Small intestine (tissue), 7 donors: ENCODE measurements around the gene SPRR3. TPM values are rescaled to one million over a fixed set of nuclear protein-coding genes. Genes with fewer than 3 reads are reported as not detected.

Experiments
- DNase-seq, 2 donors: peaks; one replicate each; pipeline versions ENCODE4 v3.0.0 to v3.0.0-alpha.2; 2013
- FAIRE-seq: peaks from 2 replicates; lab custom pipeline; 2012; peaks lifted over from hg19 to GRCh38; lab: Jason Lieb, UNC
- H3K27ac ChIP-seq, 3 donors: one replicate each; pipeline ENCODE4 v1.5.1; 2013; ENCODE audit warnings: low read length in 2 of 3, mild to moderate bottlenecking in 2 of 3, control low read depth in 1 of 3, inconsistent platforms in 1 of 3, low read depth in 1 of 3, moderate library complexity in 1 of 3
- H3K27me3 ChIP-seq, 3 donors: one replicate each; pipeline ENCODE4 v1.6.1; 2013; ENCODE audit warnings: low read length in 3 of 3, inconsistent platforms in 1 of 3; ENCODE audit not compliant: control insufficient read depth in 3 of 3, insufficient read depth in 3 of 3
- H3K36me3 ChIP-seq, 3 donors: one replicate each; pipeline ENCODE4 v1.6.1; 2013; ENCODE audit warnings: low read length in 3 of 3, inconsistent platforms in 1 of 3, low read depth in 1 of 3, mild to moderate bottlenecking in 1 of 3, moderate library complexity in 1 of 3; ENCODE audit not compliant: control insufficient read depth in 3 of 3, insufficient read depth in 2 of 3
- H3K4me1 ChIP-seq, 3 donors: one replicate each; pipeline ENCODE4 v1.6.1; 2013; ENCODE audit warnings: low read length in 2 of 3, inconsistent platforms in 1 of 3, low read depth in 1 of 3, mild to moderate bottlenecking in 1 of 3, moderate library complexity in 1 of 3; ENCODE audit not compliant: control insufficient read depth in 3 of 3, insufficient read depth in 2 of 3
- H3K4me3 ChIP-seq, 3 donors: one replicate each; pipeline ENCODE4 v1.5.1; 2013; ENCODE audit warnings: low read length in 3 of 3, control low read depth in 1 of 3, inconsistent platforms in 1 of 3, low read depth in 1 of 3, mild to moderate bottlenecking in 1 of 3, moderate library complexity in 1 of 3
- H3K9me3 ChIP-seq, 2 donors: one replicate each; pipeline ENCODE4 v1.6.1; 2013; ENCODE audit warnings: low read depth in 1 of 2, low read length in 1 of 2; ENCODE audit not compliant: control insufficient read depth in 2 of 2, insufficient read depth in 1 of 2
- WGBS, 3 donors: extraction: QIAGEN DNeasy Blood & Tissue Kit; methylation state at CpG; one replicate each; pipeline ENCODE4 v1.1.7; 2013; 5-methylcytosine and 5-hydroxymethylcytosine counted together
- polyA plus RNA-seq, 4 donors: library from polyadenylated mRNA; stranded (reverse) in 3 of 4; unstranded in 1 of 4; fragments of 200-250 nt in 3 of 4; fragments of 120-200 nt in 1 of 4; gene quantifications; one replicate each; pipeline versions ENCODE4 v1.2.1 to v1.2.3, GENCODE V29; 2013
- donor health status: healthy with polysubstance abuse.
- donor health status: control.
- donor health status: control.
- donor health status: Bipolar disorder and iron deficiency.
- donor health status: healthy.

The SPRR3 gene
- polyA plus RNA-seq, 4 donors = 3.0 to 16.1 (median 10.3) TPM; not detected in 1

GRCh38 chr1:152976688-152977087 is 24.9 kb upstream of the SPRR3 start:
- H3K27ac ChIP-seq = no peak overlapping the region
- H3K27me3 ChIP-seq = no peaks in the 10 kb centered on the region
- FAIRE-seq = no peak
- 59 to 64% (median 60%) methylated on average over 1 of the region's 1 CpG for WGBS, 3 donors
- DNase-seq = no peak
- H3K9me3 ChIP-seq = no peaks in the 10 kb centered on the region
- no peaks in the 10 kb centered on the region for H3K36me3 ChIP-seq
- no peak overlapping the region for H3K4me3 ChIP-seq
- H3K4me1 ChIP-seq = peaks cover 0 to 21% (median 0%) of the 10 kb centered on the region in 3 donors

- H3K27me3 ChIP-seq = peaks cover 0 to 3% (median 0%) of the 10 kb centered on the region in 3 donors
- no peaks in the 10 kb centered on the region for H3K9me3 ChIP-seq
- H3K4me3 ChIP-seq = no peak overlapping the region
- no peaks in the 10 kb centered on the region for H3K36me3 ChIP-seq
- DNase-seq = no peak
- peaks cover 0 to 21% (median 0%) of the 10 kb centered on the region in 3 donors for H3K4me1 ChIP-seq
- no peak overlapping the region for H3K27ac ChIP-seq
- FAIRE-seq = no peak
Measured at GRCh38 chr1:152977614-152978013, 23.9 kb upstream of the SPRR3 start.

- no peak for FAIRE-seq
- Histone ChIP-seq H3K27me3 (peaks cover 0 to 6% (median 4%) of the 10 kb centered on the region in 3 donors), H3K9me3 (no peaks in the 10 kb centered on the region), H3K36me3 (no peaks in the 10 kb centered on the region), H3K27ac (peak overlapping the region in 1 of 3 donors; percentile 60), H3K4me3 (no peak overlapping the region), H3K4me1 (peaks cover 0 to 21% (median 0%) of the 10 kb centered on the region in 3 donors)
- no peak for DNase-seq
- 31 to 69% (median 53%) methylated on average over 1 of the region's 1 CpG for WGBS, 3 donors
Measured at GRCh38 chr1:152980676-152981075, 20.9 kb upstream of the SPRR3 start.

GRCh38 chr1:152981146-152981871 is 20.2 kb upstream of the SPRR3 start:
- Histone ChIP-seq H3K9me3 (no peaks in the 10 kb centered on the region), H3K4me3 (no peak overlapping the region), H3K27me3 (peaks cover 0 to 6% (median 4%) of the 10 kb centered on the region in 3 donors), H3K27ac (peak overlapping the region in 1 of 3 donors; percentile 60), H3K4me1 (peaks cover 0 to 21% (median 0%) of the 10 kb centered on the region in 3 donors), H3K36me3 (no peaks in the 10 kb centered on the region)
- 56 to 74% (median 61%) methylated on average over 6 of the region's 6 CpGs for WGBS, 3 donors
- peak in 1 of 2 donors; percentile 55 for DNase-seq
- no peak for FAIRE-seq

- DNase-seq (no peak), FAIRE-seq (no peak)
- Histone ChIP-seq H3K36me3 (no peaks in the 10 kb centered on the region), H3K27me3 (peaks cover 0 to 6% (median 4%) of the 10 kb centered on the region in 3 donors), H3K9me3 (no peaks in the 10 kb centered on the region), H3K4me1 (peaks cover 0 to 21% (median 0%) of the 10 kb centered on the region in 3 donors), H3K4me3 (no peak overlapping the region), H3K27ac (no peak overlapping the region)
- WGBS, 3 donors = 78 to 89% (median 81%) methylated on average over 4 of the region's 4 CpGs
Measured at GRCh38 chr1:152982076-152982475, 19.5 kb upstream of the SPRR3 start.

- H3K27me3 ChIP-seq = peaks cover 0 to 6% (median 4%) of the 10 kb centered on the region in 3 donors
- H3K4me3 ChIP-seq = no peak overlapping the region
- no peaks in the 10 kb centered on the region for H3K9me3 ChIP-seq
- DNase-seq = no peak
- H3K36me3 ChIP-seq = no peaks in the 10 kb centered on the region
- H3K4me1 ChIP-seq = peaks cover 0 to 21% (median 0%) of the 10 kb centered on the region in 3 donors
- no peak for FAIRE-seq
- no peak overlapping the region for H3K27ac ChIP-seq
Measured at GRCh38 chr1:152983234-152983633, 18.3 kb upstream of the SPRR3 start.

DNA sequence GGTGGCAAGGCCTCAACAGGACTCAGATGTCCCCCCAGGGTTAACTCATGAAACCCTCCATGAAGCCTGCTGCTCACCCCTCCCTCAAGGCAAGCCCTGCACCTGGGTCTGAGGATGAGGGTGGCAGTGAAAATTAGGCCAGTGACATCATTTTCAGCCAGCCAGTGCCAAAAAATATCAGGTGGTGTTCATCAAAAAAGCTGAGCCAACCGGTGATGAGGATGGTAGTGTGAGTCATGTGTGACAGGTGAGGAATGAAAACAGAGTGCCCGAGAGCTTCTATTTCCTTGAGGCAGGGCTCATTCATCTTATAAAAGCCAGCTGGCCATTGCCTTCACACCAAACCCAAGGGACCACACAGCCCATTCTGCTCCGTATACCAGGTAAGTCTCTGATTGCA is 17.8 kb upstream of the SPRR3 start, which contains the start of gene SPRR1A:
TSS of gene SPRR1A (plus strand) at position 339 of the 400 bp plus-strand sequence. CDS start 1,150 bp downstream, outside the sequence.
- 46 to 78% (median 51%) methylated on average over 3 of the region's 3 CpGs for WGBS, 3 donors
- no peak for FAIRE-seq
- Histone ChIP-seq H3K4me3 (no peak within 1 kb of the TSS), H3K9me3 (no peaks in the 10 kb centered on the region), H3K36me3 (no peaks in the 10 kb centered on the region), H3K27me3 (peaks cover 0 to 6% (median 4%) of the 10 kb centered on the region in 3 donors), H3K4me1 (peaks cover 0 to 21% (median 0%) of the 10 kb centered on the region in 3 donors), H3K27ac (no peak within 1 kb of the TSS)
- DNase-seq = no peak

DNA sequence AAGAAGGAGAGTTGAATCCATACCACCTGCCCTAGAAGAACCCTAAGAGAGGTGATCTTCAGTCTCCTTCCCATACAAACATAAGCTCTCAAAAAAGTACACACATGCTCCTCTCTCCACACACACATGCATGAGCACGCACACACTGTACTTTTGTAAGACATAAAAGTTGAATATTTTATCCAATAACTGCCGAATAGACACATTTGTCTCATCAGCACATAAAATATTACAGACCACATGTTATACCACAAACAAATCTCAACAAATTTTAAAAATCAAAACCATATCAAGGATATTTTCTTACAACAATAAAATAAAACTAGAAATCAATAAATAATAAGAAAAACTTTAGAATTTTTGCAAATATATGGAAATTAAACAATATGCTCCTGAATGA is 15.0 kb upstream of the SPRR3 start:
- Histone ChIP-seq H3K9me3 (no peaks in the 10 kb centered on the region), H3K27me3 (peaks cover 0 to 6% (median 4%) of the 10 kb centered on the region in 3 donors), H3K4me3 (no peak overlapping the region), H3K36me3 (no peaks in the 10 kb centered on the region), H3K27ac (no peak overlapping the region), H3K4me1 (peaks cover 0 to under 1% (median 0%) of the 10 kb centered on the region in 3 donors)
- FAIRE-seq (no peak), DNase-seq (no peak)
- 88 to 91% (median 89%) methylated on average over 2 of the region's 2 CpGs for WGBS, 3 donors
